A549 (cell line): Measurements from ENCODE around the gene ANGEL2.

Experiments
- CTCF ChIP-seq: fragments of >200 bp; sonication (Bioruptor Twin); formaldehyde crosslinking; IDR thresholded peaks from 3 replicates; pipeline ENCODE4 v1.5.1; 2016
- HOXA7 ChIP-seq: fragments of 250-450 bp; sonication (Bioruptor Pico); IDR thresholded peaks from 2 replicates; pipeline ENCODE4 v1.5.0; 2020; ENCODE audit warnings: mild to moderate bottlenecking, moderate library complexity
- PHF8 ChIP-seq: fragments of 200-600 bp; sonication (generic); IDR thresholded peaks from 2 replicates; pipeline ENCODE4 v1.6.1; 2016; ENCODE audit warnings: low read depth, mild to moderate bottlenecking, antibody characterized with exemption, moderate library complexity, borderline replicate concordance

GRCh38 chr1:212962509-212962908 is 53.2 kb downstream of the ANGEL2 start:
- TF ChIP-seq PHF8 (no peak), HOXA7 (no peak), CTCF (no peak)
